Duodenal mucosa (tissue), 2 donors: ENCODE results near the gene METTL25B.

Experiments used
- H3K27ac ChIP-seq: one replicate; pipeline ENCODE4 v1.7.0; 2013; ENCODE audit warnings: low read depth, low read length
- H3K27me3 ChIP-seq, 2 donors: one replicate each; pipeline ENCODE4 v1.7.0; 2013; ENCODE audit warnings: low read length in 2 of 2, control low read depth in 1 of 2; ENCODE audit not compliant: insufficient read depth in 2 of 2, control insufficient read depth in 1 of 2
- H3K36me3 ChIP-seq, 2 donors: one replicate each; pipeline ENCODE4 v1.7.0; 2013; ENCODE audit warnings: low read length in 2 of 2, control low read depth in 1 of 2; ENCODE audit not compliant: insufficient read depth in 2 of 2, control insufficient read depth in 1 of 2
- H3K4me1 ChIP-seq, 2 donors: one replicate each; pipeline ENCODE4 v1.7.0; 2013; ENCODE audit warnings: low read length in 2 of 2, control low read depth in 1 of 2; ENCODE audit not compliant: insufficient read depth in 2 of 2, control insufficient read depth in 1 of 2
- H3K4me3 ChIP-seq, 2 donors: one replicate each; pipeline ENCODE4 v1.7.0; 2013; ENCODE audit warnings: low read length in 2 of 2, low read depth in 1 of 2
- H3K9ac ChIP-seq, 2 donors: one replicate each; pipeline ENCODE4 v1.7.0; 2013; ENCODE audit warnings: low read length in 2 of 2, low read depth in 1 of 2
- H3K9me3 ChIP-seq, 2 donors: one replicate each; pipeline ENCODE4 v1.7.0; 2013; ENCODE audit warnings: low read length in 2 of 2, control low read depth in 1 of 2; ENCODE audit not compliant: control insufficient read depth in 1 of 2

METTL25B gene

DNA sequence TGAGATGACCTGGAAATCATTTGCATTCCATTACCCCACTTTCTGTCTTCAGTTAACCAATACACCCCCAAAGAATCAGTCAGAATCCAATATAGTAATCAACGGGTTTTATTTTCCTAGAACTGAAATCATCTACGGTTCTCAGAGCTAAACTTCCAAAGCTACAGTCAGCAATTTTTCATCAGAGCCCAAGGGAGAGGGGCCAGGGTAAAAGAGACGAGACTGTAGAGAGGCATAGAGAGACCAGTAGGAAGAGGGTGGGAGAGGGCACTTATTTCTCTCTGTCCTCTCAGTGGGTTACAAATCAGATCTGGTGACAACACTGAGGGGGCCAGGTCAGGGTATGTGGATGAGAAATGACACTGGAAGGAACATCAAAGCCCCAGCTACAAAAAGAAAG is 13.7 kb downstream of the METTL25B start:
- peaks cover 27 to 35% of the 10 kb centered on the region in 2 donors for H3K4me1 ChIP-seq
- H3K36me3 ChIP-seq: peaks cover 25 to 43% of the 10 kb centered on the region in 2 donors
- no peaks in the 10 kb centered on the region for H3K9me3 ChIP-seq
- no peak overlapping the region for H3K9ac ChIP-seq
- no peak overlapping the region for H3K4me3 ChIP-seq
- no peak overlapping the region for H3K27ac ChIP-seq
- H3K27me3 ChIP-seq: no peaks in the 10 kb centered on the region

- H3K36me3 ChIP-seq: peaks cover 19 to 35% of the 10 kb centered on the region in 2 donors
- no peaks in the 10 kb centered on the region for H3K9me3 ChIP-seq
- no peak overlapping the region for H3K4me3 ChIP-seq
- no peaks in the 10 kb centered on the region for H3K27me3 ChIP-seq
- no peak overlapping the region for H3K9ac ChIP-seq
- peaks cover 33 to 42% of the 10 kb centered on the region in 2 donors for H3K4me1 ChIP-seq
- no peak overlapping the region for H3K27ac ChIP-seq
Measured at GRCh38 chr1:156742801-156743200, 14.5 kb downstream of the METTL25B start.

- no peak overlapping the region for H3K9ac ChIP-seq
- peaks cover 19 to 27% of the 10 kb centered on the region in 2 donors for H3K36me3 ChIP-seq
- H3K9me3 ChIP-seq: no peaks in the 10 kb centered on the region
- no peaks in the 10 kb centered on the region for H3K27me3 ChIP-seq
- no peak overlapping the region for H3K4me3 ChIP-seq
- H3K27ac ChIP-seq: no peak overlapping the region
- peaks cover 41 to 50% of the 10 kb centered on the region in 2 donors for H3K4me1 ChIP-seq
Measured at GRCh38 chr1:156743367-156744302, 15.4 kb downstream of the METTL25B start.

- Histone ChIP-seq H3K4me3 (no peak overlapping the region), H3K36me3 (peaks cover 19 to 27% of the 10 kb centered on the region in 2 donors), H3K9ac (no peak overlapping the region), H3K27me3 (no peaks in the 10 kb centered on the region), H3K27ac (no peak overlapping the region), H3K9me3 (no peaks in the 10 kb centered on the region), H3K4me1 (peaks cover 48 to 56% of the 10 kb centered on the region in 2 donors)
Measured at GRCh38 chr1:156744344-156744743, 16.1 kb downstream of the METTL25B start.

GRCh38 chr1:156744786-156745419 is 16.6 kb downstream of the METTL25B start:
- peaks cover 54 to 56% of the 10 kb centered on the region in 2 donors for H3K4me1 ChIP-seq
- no peak overlapping the region for H3K27ac ChIP-seq

GRCh38 chr1:156745881-156746280 is 17.6 kb downstream of the METTL25B start:
- H3K9ac ChIP-seq: peak overlapping the region; percentile 63 to 95
- H3K4me3 ChIP-seq: peak overlapping the region in 1 of 2 donors; percentile 69
- no peak overlapping the region for H3K27ac ChIP-seq
- peaks cover 19 to 27% of the 10 kb centered on the region in 2 donors for H3K36me3 ChIP-seq
- H3K4me1 ChIP-seq: peaks cover 52 to 55% of the 10 kb centered on the region in 2 donors
- H3K9me3 ChIP-seq: no peaks in the 10 kb centered on the region
- H3K27me3 ChIP-seq: no peaks in the 10 kb centered on the region

More at GRCh38 chr1:156744786-156745419, 16.6 kb downstream of the METTL25B start:
- no peaks in the 10 kb centered on the region for H3K27me3 ChIP-seq
- H3K9ac ChIP-seq: peak overlapping the region in 1 of 2 donors; percentile 95
- H3K4me3 ChIP-seq: no peak overlapping the region
- no peaks in the 10 kb centered on the region for H3K9me3 ChIP-seq
- H3K36me3 ChIP-seq: peaks cover 19 to 27% of the 10 kb centered on the region in 2 donors

GRCh38 chr1:156746406-156746727 is 18.1 kb downstream of the METTL25B start:
- peak overlapping the region; percentile 98 for H3K27ac ChIP-seq
- no peaks in the 10 kb centered on the region for H3K27me3 ChIP-seq
- no peaks in the 10 kb centered on the region for H3K9me3 ChIP-seq
- peak overlapping the region; percentile 63 to 69 for H3K4me3 ChIP-seq
- peaks cover 50 to 54% of the 10 kb centered on the region in 2 donors for H3K4me1 ChIP-seq
- peak overlapping the region; percentile 63 to 95 for H3K9ac ChIP-seq
- H3K36me3 ChIP-seq: peaks cover 19 to 27% of the 10 kb centered on the region in 2 donors

GRCh38 chr1:156746728-156747631 is 18.7 kb downstream of the METTL25B start:
- no peaks in the 10 kb centered on the region for H3K27me3 ChIP-seq
- H3K36me3 ChIP-seq: peaks cover 19 to 27% of the 10 kb centered on the region in 2 donors
- peaks cover 0 to under 1% of the 10 kb centered on the region in 2 donors for H3K9me3 ChIP-seq
- peak overlapping the region; percentile 85 to 95 for H3K9ac ChIP-seq
- peaks cover 44 to 49% of the 10 kb centered on the region in 2 donors for H3K4me1 ChIP-seq
- peak overlapping the region; percentile 93 to 94 for H3K4me3 ChIP-seq
- peak overlapping the region; percentile 98 for H3K27ac ChIP-seq

- H3K27me3 ChIP-seq: no peaks in the 10 kb centered on the region
- H3K9me3 ChIP-seq: peaks cover 0 to 1% of the 10 kb centered on the region in 2 donors
- peak overlapping the region; percentile 85 to 95 for H3K9ac ChIP-seq
- H3K36me3 ChIP-seq: peaks cover 18 to 21% of the 10 kb centered on the region in 2 donors
- peaks cover 49 to 60% of the 10 kb centered on the region in 2 donors for H3K4me1 ChIP-seq
- H3K4me3 ChIP-seq: peak overlapping the region; percentile 93 to 94
- peak overlapping the region; percentile 95 for H3K27ac ChIP-seq
Measured at GRCh38 chr1:156747742-156748669, 19.7 kb downstream of the METTL25B start.
